Measurements from ENCODE around the gene CLSTN2.

GRCh38 chr3:140258222-140258724 is 323.3 kb downstream of the CLSTN2 start:
- no peak for TF ChIP-seq POLR2AphosphoS5 (IDR thresholded peaks at IDR 0.05; ENCODE audit: low read depth, low read length)
- no peak for TF ChIP-seq POLR2A (IDR thresholded peaks at IDR 0.05; ENCODE audit: borderline replicate concordance, extremely low read depth, insufficient read depth, insufficient read length)
- no peak for TF ChIP-seq CTCF (IDR thresholded peaks at IDR 0.05 in 2 of 3, conservative IDR thresholded peaks at IDR 0.05 in 1 of 3; ENCODE audit: borderline replicate concordance in 1 of 3, insufficient read depth in 1 of 3, low read depth in 2 of 3, low read length in 2 of 3)
- TF ChIP-seq ATF3 (IDR thresholded peaks at IDR 0.05), result no peak
- no peak for TF ChIP-seq SIN3A (IDR thresholded peaks at IDR 0.05; ENCODE audit: low read depth)
- TF ChIP-seq EZH2phosphoT487 (IDR thresholded peaks at IDR 0.05; ENCODE audit: borderline replicate concordance), result no peak
- TF ChIP-seq YY1 (IDR thresholded peaks at IDR 0.05; ENCODE audit: extremely low read depth, insufficient replicate concordance, low read depth, low read length), result no peak
- TF ChIP-seq, protein P1, sequence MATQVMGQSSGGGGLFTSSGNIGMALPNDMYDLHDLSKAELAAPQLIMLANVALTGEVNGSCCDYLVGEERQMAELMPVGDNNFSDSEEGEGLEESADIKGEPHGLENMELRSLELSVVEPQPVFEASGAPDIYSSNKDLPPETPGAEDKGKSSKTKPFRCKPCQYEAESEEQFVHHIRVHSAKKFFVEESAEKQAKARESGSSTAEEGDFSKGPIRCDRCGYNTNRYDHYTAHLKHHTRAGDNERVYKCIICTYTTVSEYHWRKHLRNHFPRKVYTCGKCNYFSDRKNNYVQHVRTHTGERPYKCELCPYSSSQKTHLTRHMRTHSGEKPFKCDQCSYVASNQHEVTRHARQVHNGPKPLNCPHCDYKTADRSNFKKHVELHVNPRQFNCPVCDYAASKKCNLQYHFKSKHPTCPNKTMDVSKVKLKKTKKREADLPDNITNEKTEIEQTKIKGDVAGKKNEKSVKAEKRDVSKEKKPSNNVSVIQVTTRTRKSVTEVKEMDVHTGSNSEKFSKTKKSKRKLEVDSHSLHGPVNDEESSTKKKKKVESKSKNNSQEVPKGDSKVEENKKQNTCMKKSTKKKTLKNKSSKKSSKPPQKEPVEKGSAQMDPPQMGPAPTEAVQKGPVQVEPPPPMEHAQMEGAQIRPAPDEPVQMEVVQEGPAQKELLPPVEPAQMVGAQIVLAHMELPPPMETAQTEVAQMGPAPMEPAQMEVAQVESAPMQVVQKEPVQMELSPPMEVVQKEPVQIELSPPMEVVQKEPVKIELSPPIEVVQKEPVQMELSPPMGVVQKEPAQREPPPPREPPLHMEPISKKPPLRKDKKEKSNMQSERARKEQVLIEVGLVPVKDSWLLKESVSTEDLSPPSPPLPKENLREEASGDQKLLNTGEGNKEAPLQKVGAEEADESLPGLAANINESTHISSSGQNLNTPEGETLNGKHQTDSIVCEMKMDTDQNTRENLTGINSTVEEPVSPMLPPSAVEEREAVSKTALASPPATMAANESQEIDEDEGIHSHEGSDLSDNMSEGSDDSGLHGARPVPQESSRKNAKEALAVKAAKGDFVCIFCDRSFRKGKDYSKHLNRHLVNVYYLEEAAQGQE (IDR thresholded peaks at IDR 0.05; ENCODE audit: low read depth), result no peak
- TF ChIP-seq EZH2 (IDR thresholded peaks at IDR 0.05), result no peak
- no peak for TF ChIP-seq ZBTB33 (IDR thresholded peaks at IDR 0.05; ENCODE audit: extremely low read depth, insufficient replicate concordance, low read length)
- TF ChIP-seq JUND (IDR thresholded peaks at IDR 0.05), result no peak
- no peak for TF ChIP-seq ZFX (IDR thresholded peaks at IDR 0.05)
- no peak for TF ChIP-seq SRF (IDR thresholded peaks at IDR 0.05; ENCODE audit: low read depth)

Data from HCT116 (cell line).